Liver (tissue), 9 donors: Measurements from ENCODE around the gene FH. TPM values are rescaled to one million over a fixed set of nuclear protein-coding genes. Genes with fewer than 3 reads are reported as not detected.

ENCODE experiments used
- DNase-seq: peaks from one replicate; pipeline ENCODE4 v3.0.0-alpha.2; 2017; ENCODE audit warnings: low spot score
- H3K27ac ChIP-seq, 2 donors: one replicate each; pipeline ENCODE4 v1.7.0; 2013; ENCODE audit warnings: inconsistent platforms in 2 of 2, low read length in 2 of 2, control low read depth in 1 of 2, low read depth in 1 of 2, mild to moderate bottlenecking in 1 of 2
- H3K27me3 ChIP-seq, 4 donors: one replicate each; pipeline versions ENCODE4 v1.6.1 to v1.7.0; 2013; ENCODE audit warnings: low read length in 3 of 4, inconsistent platforms in 1 of 4, mild to moderate bottlenecking in 1 of 4, moderate library complexity in 1 of 4; ENCODE audit not compliant: control insufficient read depth in 4 of 4, insufficient read depth in 4 of 4
- H3K36me3 ChIP-seq, 4 donors: one replicate each; pipeline versions ENCODE4 v1.6.1 to v1.7.0; 2013; ENCODE audit warnings: low read length in 3 of 4, mild to moderate bottlenecking in 3 of 4, low read depth in 1 of 4, moderate library complexity in 1 of 4; ENCODE audit not compliant: control insufficient read depth in 4 of 4, insufficient read depth in 3 of 4
- H3K4me1 ChIP-seq, 4 donors: one replicate each; pipeline versions ENCODE4 v1.6.1 to v1.7.0; 2013; ENCODE audit warnings: low read length in 3 of 4, mild to moderate bottlenecking in 3 of 4, moderate library complexity in 1 of 4; ENCODE audit not compliant: control insufficient read depth in 4 of 4, insufficient read depth in 4 of 4
- H3K4me3 ChIP-seq, 3 donors: one replicate each; pipeline versions ENCODE4 v1.6.1 to v1.7.0; 2013; ENCODE audit warnings: low read length in 3 of 3, control low read depth in 1 of 3, low read depth in 1 of 3, mild to moderate bottlenecking in 1 of 3
- H3K9ac ChIP-seq, 2 donors: one replicate each; pipeline ENCODE4 v1.7.0; 2013; ENCODE audit warnings: low read length in 2 of 2, mild to moderate bottlenecking in 2 of 2, moderate library complexity in 2 of 2, control low read depth in 1 of 2, low read depth in 1 of 2
- H3K9me3 ChIP-seq, 4 donors: one replicate each; pipeline versions ENCODE4 v1.6.1 to v1.7.0; 2013; ENCODE audit warnings: low read length in 3 of 4; ENCODE audit not compliant: control insufficient read depth in 4 of 4
- EGR1 ChIP-seq, 2 donors: IDR thresholded peaks; 2 replicates each; pipeline ENCODE4 v1.6.1; 2016 to 2018; ENCODE audit warnings: antibody characterized with exemption in 2 of 2, low read depth in 2 of 2
- FOXA1 ChIP-seq: IDR thresholded peaks from 2 replicates; pipeline ENCODE4 v1.6.1; 2016; ENCODE audit warnings: antibody characterized with exemption
- FOXA2 ChIP-seq: IDR thresholded peaks from 2 replicates; pipeline ENCODE4 v1.6.1; 2016; ENCODE audit warnings: antibody characterized with exemption
- HNF4A ChIP-seq, 2 donors: conservative IDR thresholded peaks; 2 replicates each; pipeline ENCODE4 v1.6.1; 2016; ENCODE audit warnings: antibody characterized with exemption in 2 of 2, mild to moderate bottlenecking in 2 of 2
- HNF4G ChIP-seq: IDR thresholded peaks from 2 replicates; pipeline ENCODE4 v1.6.1; 2016; ENCODE audit warnings: antibody characterized with exemption
- JUND ChIP-seq, 2 donors: IDR thresholded peaks; 2 replicates each; pipeline ENCODE4 v1.6.1; 2016; ENCODE audit warnings: antibody characterized with exemption in 2 of 2
- RAD21 ChIP-seq, 2 donors: IDR thresholded peaks; 2 replicates each; pipeline ENCODE4 v1.6.1; 2016; ENCODE audit warnings: antibody characterized with exemption in 2 of 2, mild to moderate bottlenecking in 2 of 2
- RXRA ChIP-seq, 2 donors: IDR thresholded peaks; 2 replicates each; pipeline ENCODE4 v1.6.1; 2017 to 2018; ENCODE audit warnings: antibody characterized with exemption in 2 of 2, mild to moderate bottlenecking in 1 of 2
- SP1 ChIP-seq: IDR thresholded peaks from 2 replicates; pipeline ENCODE4 v1.6.1; 2018; ENCODE audit warnings: antibody characterized with exemption, mild to moderate bottlenecking
- TAF1 ChIP-seq: conservative IDR thresholded peaks from 2 replicates; pipeline ENCODE4 v1.6.1; 2016; ENCODE audit warnings: antibody characterized with exemption, mild to moderate bottlenecking
- YY1 ChIP-seq: IDR thresholded peaks from 2 replicates; pipeline ENCODE4 v1.6.1; 2016; ENCODE audit warnings: antibody characterized with exemption, mild to moderate bottlenecking
- WGBS: extraction: QIAGEN DNeasy Blood & Tissue Kit; methylation state at CpG from one replicate; pipeline ENCODE4 v1.1.7; 2013; 5-methylcytosine and 5-hydroxymethylcytosine counted together
- polyA plus RNA-seq, 2 donors: library from polyadenylated mRNA; stranded (reverse) in 1 of 2; unstranded in 1 of 2; fragments of 200-250 nt in 1 of 2; fragments of >200 nt in 1 of 2; fragmentation: Nextera tagmentation in 1 of 2; extraction: Ambion mirVana in 1 of 2; gene quantifications; one replicate each; pipeline versions ENCODE4 v1.2.1 to v1.2.3, GENCODE V29; 2013 to 2015
- total RNA-seq, 2 donors: library from RNA; depleted of rRNA; stranded (reverse); fragments of >200 nt; gene quantifications; one replicate each; pipeline ENCODE4 v1.2.3, GENCODE V29; 2014
- TF ChIP-seq, protein P1 (sequence below): IDR thresholded peaks from 2 replicates; pipeline ENCODE4 v1.6.1; 2016; ENCODE audit warnings: antibody characterized with exemption
- TF ChIP-seq, protein P2 (sequence below): fragments of 150-350 bp; IDR thresholded peaks from 2 replicates; pipeline ENCODE4 v1.5.1; 2017; ENCODE audit warnings: improper control_type of control experiment, low read depth, low read length; ENCODE audit not compliant: missing input control
- TF ChIP-seq, protein P3 (sequence below): IDR thresholded peaks from 2 replicates; pipeline ENCODE4 v1.6.1; 2016; ENCODE audit warnings: antibody characterized with exemption
- TF ChIP-seq, protein P4 (sequence below): IDR thresholded peaks from 2 replicates; pipeline ENCODE4 v1.6.1; 2016; ENCODE audit warnings: antibody characterized with exemption
- donor health status: healthy.
- donor health status: healthy.
- donor health status: healthy.
- donor health status: healthy.
- donor health status: healthy.

FH gene
- total and polyA plus RNA-seq, 4 donors, result 68.3 to 145 (median 120) TPM

DNA sequence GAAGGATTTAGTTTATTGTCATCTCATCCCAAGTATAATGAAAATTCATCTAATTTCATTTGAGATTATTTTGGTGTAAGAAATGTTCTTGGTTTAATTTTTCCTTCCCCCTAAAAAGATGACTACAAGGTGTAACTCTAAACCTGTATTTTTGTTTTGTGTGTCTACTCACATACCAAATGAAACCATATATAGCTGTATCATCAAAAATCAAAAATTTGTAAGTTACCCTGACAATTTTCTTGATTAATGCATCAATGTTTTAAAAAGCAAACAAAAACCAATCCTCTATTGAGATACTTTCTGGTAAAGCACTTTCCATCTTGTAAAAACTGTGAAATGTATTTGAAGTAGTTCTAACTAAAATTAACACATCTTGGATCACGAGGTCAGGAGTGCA, 30.8 kb downstream of the FH start:
- no peaks in the 10 kb centered on the region for H3K4me1 ChIP-seq
- H3K4me3 ChIP-seq, result no peak overlapping the region
- WGBS, result 95% methylated on average over 1 of the region's 1 CpG
- H3K27ac ChIP-seq, result no peak overlapping the region
- peaks cover 0 to 3% (median 0%) of the 10 kb centered on the region in 4 donors for H3K36me3 ChIP-seq
- H3K9me3 ChIP-seq, result no peaks in the 10 kb centered on the region
- H3K9ac ChIP-seq, result no peak overlapping the region
- no peak for TF ChIP-seq EGR1 (IDR thresholded peaks at IDR 0.05; ENCODE audit: low read depth in 2 of 2)
- no peak for TF ChIP-seq TAF1
- TF ChIP-seq, protein P1, sequence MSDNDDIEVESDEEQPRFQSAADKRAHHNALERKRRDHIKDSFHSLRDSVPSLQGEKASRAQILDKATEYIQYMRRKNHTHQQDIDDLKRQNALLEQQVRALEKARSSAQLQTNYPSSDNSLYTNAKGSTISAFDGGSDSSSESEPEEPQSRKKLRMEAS, result no peak
- no peak for TF ChIP-seq HNF4A (conservative IDR thresholded peaks at IDR 0.05)
- TF ChIP-seq YY1, result no peak
- no peak for TF ChIP-seq RAD21 (IDR thresholded peaks at IDR 0.05)
- no peak for TF ChIP-seq JUND (IDR thresholded peaks at IDR 0.05)
- TF ChIP-seq, protein P2, sequence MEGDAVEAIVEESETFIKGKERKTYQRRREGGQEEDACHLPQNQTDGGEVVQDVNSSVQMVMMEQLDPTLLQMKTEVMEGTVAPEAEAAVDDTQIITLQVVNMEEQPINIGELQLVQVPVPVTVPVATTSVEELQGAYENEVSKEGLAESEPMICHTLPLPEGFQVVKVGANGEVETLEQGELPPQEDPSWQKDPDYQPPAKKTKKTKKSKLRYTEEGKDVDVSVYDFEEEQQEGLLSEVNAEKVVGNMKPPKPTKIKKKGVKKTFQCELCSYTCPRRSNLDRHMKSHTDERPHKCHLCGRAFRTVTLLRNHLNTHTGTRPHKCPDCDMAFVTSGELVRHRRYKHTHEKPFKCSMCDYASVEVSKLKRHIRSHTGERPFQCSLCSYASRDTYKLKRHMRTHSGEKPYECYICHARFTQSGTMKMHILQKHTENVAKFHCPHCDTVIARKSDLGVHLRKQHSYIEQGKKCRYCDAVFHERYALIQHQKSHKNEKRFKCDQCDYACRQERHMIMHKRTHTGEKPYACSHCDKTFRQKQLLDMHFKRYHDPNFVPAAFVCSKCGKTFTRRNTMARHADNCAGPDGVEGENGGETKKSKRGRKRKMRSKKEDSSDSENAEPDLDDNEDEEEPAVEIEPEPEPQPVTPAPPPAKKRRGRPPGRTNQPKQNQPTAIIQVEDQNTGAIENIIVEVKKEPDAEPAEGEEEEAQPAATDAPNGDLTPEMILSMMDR, result no peak
- TF ChIP-seq FOXA1, result no peak
- no peak for TF ChIP-seq FOXA2
- TF ChIP-seq, protein P3, sequence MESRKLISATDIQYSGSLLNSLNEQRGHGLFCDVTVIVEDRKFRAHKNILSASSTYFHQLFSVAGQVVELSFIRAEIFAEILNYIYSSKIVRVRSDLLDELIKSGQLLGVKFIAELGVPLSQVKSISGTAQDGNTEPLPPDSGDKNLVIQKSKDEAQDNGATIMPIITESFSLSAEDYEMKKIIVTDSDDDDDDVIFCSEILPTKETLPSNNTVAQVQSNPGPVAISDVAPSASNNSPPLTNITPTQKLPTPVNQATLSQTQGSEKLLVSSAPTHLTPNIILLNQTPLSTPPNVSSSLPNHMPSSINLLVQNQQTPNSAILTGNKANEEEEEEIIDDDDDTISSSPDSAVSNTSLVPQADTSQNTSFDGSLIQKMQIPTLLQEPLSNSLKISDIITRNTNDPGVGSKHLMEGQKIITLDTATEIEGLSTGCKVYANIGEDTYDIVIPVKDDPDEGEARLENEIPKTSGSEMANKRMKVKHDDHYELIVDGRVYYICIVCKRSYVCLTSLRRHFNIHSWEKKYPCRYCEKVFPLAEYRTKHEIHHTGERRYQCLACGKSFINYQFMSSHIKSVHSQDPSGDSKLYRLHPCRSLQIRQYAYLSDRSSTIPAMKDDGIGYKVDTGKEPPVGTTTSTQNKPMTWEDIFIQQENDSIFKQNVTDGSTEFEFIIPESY, result no peak
- TF ChIP-seq SP1, result no peak
- no peak for TF ChIP-seq RXRA (IDR thresholded peaks at IDR 0.05)
- TF ChIP-seq HNF4G, result no peak
- no peak for DNase-seq
- H3K27me3 ChIP-seq, result no peaks in the 10 kb centered on the region

DNA sequence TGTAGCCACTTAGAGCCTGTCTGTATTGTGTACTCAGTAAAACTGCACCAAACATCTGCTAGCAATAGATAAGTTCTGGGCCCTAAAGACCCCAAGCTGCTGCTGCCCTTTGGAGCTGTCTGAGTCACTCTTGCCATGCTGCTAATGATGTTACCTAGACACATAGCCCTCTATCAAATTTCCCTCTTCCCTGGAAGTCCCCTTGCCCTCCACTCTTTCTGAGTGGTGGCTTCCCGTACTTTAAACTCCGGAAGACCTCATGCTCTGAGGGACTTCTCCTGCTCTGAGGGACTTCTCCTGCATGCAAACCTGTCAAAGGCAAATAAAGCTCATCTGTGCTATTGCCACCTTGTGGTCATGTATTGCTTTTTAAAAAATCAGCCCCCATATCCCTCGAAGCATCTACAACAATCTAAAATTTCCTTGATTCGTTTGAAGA, 34.0 kb downstream of the FH start:
- no peak for DNase-seq
- no peak for TF ChIP-seq HNF4G
- TF ChIP-seq RAD21 (IDR thresholded peaks at IDR 0.05), result peak; percentile 31 to 60
- TF ChIP-seq TAF1, result no peak
- TF ChIP-seq HNF4A (conservative IDR thresholded peaks at IDR 0.05), result no peak
- TF ChIP-seq, protein P4, sequence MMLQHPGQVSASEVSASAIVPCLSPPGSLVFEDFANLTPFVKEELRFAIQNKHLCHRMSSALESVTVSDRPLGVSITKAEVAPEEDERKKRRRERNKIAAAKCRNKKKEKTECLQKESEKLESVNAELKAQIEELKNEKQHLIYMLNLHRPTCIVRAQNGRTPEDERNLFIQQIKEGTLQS, result no peak
- TF ChIP-seq, protein P2, result peak; percentile 34

More for the DNA sequence above, 34.0 kb downstream of the FH start:
- Histone ChIP-seq H3K4me3 (no peak overlapping the region), H3K36me3 (no peaks in the 10 kb centered on the region), H3K27ac (no peak overlapping the region), H3K9me3 (no peaks in the 10 kb centered on the region), H3K9ac (no peak overlapping the region), H3K4me1 (no peaks in the 10 kb centered on the region), H3K27me3 (no peaks in the 10 kb centered on the region)
- WGBS, result 82% methylated on average over 4 of the region's 4 CpGs
